ENCODE measurements around the gene TMEM147.
A peak's percentile ranks its signal among the peaks of the same experiment; 100 is the strongest.

- peak; percentile 78 for TF ChIP-seq CTCF (conservative IDR thresholded peaks at IDR 0.05; ENCODE audit: low read depth, low read length)
- no peak for TF ChIP-seq BHLHE40 (IDR thresholded peaks at IDR 0.05; ENCODE audit: low read depth, low read length)
These were observed 35.4 kb upstream of the TMEM147 start for GRCh38 chr19:35509861-35510625.
